ENCODE results near the gene HOXC11.

The HOXC11 gene

GRCh38 chr12:53971686-53972085 is 1.2 kb upstream of the HOXC11 start:
- DNase-seq (ENCODE audit: extremely low read depth, low read depth): no peak
- TF ChIP-seq, protein P1, sequence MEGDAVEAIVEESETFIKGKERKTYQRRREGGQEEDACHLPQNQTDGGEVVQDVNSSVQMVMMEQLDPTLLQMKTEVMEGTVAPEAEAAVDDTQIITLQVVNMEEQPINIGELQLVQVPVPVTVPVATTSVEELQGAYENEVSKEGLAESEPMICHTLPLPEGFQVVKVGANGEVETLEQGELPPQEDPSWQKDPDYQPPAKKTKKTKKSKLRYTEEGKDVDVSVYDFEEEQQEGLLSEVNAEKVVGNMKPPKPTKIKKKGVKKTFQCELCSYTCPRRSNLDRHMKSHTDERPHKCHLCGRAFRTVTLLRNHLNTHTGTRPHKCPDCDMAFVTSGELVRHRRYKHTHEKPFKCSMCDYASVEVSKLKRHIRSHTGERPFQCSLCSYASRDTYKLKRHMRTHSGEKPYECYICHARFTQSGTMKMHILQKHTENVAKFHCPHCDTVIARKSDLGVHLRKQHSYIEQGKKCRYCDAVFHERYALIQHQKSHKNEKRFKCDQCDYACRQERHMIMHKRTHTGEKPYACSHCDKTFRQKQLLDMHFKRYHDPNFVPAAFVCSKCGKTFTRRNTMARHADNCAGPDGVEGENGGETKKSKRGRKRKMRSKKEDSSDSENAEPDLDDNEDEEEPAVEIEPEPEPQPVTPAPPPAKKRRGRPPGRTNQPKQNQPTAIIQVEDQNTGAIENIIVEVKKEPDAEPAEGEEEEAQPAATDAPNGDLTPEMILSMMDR (IDR thresholded peaks at IDR 0.05; ENCODE audit: low read depth, low read length): no peak

DNA sequence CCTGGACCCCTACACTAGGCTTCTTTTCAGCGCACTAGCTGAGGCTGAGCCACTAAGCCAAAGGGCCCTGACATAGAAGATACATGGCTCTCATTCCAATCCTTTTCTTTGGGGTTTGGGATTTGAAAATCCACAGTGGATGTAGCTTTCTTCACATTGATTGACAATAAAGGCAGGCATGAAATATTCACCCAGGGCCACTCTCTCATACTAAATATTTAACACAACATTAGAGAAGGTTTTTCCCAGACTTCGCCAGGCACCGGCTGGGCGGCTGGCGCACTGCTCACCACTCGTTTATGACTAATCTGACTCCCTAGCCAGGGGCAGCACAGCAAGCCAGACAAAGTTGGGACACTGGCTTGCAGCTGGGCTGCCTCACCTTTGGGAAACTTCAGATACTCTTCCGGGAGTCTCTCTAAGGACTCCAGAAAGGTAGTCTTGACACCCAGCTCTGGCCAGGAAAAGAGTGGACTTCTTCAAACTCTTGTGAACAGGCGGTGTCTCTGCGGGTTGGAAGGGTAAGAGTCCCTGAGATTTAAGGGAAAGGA is 699 bp upstream of the HOXC11 start:
- no peak for DNase-seq (ENCODE audit: extremely low read depth, low read depth)

DNA sequence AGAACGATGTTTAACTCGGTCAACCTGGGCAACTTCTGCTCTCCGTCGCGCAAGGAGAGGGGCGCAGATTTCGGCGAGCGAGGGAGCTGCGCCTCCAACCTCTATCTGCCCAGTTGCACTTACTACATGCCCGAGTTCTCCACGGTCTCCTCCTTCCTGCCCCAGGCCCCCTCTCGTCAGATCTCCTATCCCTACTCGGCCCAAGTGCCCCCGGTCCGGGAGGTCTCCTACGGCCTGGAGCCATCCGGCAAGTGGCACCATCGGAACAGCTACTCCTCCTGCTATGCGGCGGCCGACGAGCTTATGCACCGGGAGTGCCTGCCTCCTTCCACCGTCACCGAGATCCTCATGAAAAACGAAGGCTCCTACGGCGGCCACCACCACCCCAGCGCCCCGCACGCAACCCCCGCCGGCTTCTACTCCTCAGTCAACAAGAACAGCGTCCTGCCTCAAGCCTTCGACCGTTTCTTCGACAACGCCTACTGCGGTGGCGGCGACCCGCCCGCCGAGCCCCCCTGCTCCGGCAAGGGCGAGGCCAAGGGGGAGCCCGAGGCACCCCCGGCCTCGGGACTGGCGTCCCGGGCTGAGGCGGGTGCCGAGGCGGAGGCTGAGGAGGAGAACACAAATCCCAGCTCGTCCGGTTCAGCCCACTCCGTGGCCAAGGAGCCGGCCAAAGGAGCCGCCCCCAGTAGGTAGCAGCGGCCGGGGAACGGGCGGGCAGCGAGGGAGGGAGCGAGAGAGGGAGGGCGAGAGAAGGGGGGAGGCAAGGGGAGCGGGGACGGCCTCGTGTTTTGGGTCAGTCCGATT is 513 bp downstream of the HOXC11 start:
- TF ChIP-seq, protein P1 (IDR thresholded peaks at IDR 0.05; ENCODE audit: low read depth, low read length): no peak
- DNase-seq (ENCODE audit: extremely low read depth, low read depth): no peak

More for the DNA sequence above, 699 bp upstream of the HOXC11 start:
- TF ChIP-seq, protein P1 (IDR thresholded peaks at IDR 0.05; ENCODE audit: low read depth, low read length): no peak

DNA sequence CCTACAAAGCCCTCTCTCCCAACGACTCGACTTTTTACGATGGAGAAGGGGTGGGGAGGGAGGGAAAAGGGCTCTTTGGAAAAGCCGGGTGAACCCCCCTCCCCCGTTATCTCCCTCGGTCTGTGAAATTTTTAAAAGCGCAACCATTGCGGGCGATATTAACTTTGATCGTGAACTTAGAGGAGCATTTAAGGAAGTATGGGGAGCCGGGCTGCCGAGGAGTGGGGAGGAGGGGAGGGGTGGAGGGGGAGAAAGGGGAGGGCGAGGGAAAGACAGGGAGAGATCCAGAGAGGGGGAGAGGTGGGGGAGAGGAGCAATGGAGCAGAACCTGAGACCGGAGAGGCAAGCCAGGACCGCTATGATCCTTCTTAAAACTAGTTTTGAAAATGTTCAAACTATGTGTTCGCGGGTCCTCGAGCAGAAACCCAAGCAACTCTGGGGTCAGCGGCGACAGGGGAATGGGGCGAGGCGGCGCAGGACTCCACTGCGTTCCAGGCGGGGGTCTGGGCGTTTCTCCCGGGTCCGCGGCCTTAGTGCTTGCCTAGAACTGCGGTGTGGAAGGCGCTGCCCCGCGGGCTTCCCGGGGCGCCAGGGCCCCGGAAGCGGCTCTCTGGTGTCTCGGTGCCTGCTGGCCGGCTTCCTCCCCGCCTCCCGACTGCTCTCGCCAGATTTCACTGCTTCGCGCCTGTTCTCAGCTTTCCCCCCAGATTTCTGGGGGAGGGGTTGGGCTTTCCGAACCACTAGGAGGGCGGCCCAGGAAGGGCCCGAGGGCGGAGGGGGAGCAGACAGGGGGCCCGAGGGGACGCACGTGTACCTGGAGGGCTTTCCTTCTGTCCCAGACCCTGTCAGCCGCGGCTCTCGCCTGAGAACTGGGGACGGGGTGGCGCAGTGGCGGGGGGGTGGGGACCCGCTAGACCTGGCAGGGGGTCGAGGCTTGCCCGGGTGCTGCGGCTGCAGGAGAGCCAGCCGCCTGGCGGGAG is 1.4 kb downstream of the HOXC11 start, which contains the start of gene HOTAIR:
Gene HOTAIR (minus strand): TSS at position 871 of the 980 bp plus-strand sequence.
- no peak for DNase-seq (ENCODE audit: extremely low read depth, low read depth)
- TF ChIP-seq, protein P1 (IDR thresholded peaks at IDR 0.05; ENCODE audit: low read depth, low read length): no peak

- TF ChIP-seq, protein P1 (IDR thresholded peaks at IDR 0.05; ENCODE audit: low read depth, low read length): no peak
- no peak for DNase-seq (ENCODE audit: extremely low read depth, low read depth)
Observed at GRCh38 chr12:53975064-53975471, 2.1 kb downstream of the HOXC11 start.

- TF ChIP-seq, protein P1 (IDR thresholded peaks at IDR 0.05; ENCODE audit: low read depth, low read length): no peak
- DNase-seq (ENCODE audit: extremely low read depth, low read depth): no peak
Observed at GRCh38 chr12:53975479-53976152, 2.7 kb downstream of the HOXC11 start.
